Kidney tubule cell (primary cell): ENCODE results near the gene JPH3.

ENCODE experiments used
- DNase-seq: peaks from one replicate; pipeline ENCODE4 v3.0.0-alpha.2; 2018; ENCODE audit warnings: low spot score

The JPH3 gene

GRCh38 chr16:87697792-87698191, 95.5 kb downstream of the JPH3 start:
- no peak for DNase-seq

GRCh38 chr16:87698241-87698640, 95.9 kb downstream of the JPH3 start:
- DNase-seq = no peak

GRCh38 chr16:87698676-87699199, 96.4 kb downstream of the JPH3 start:
- DNase-seq = no peak

- DNase-seq = no peak
Observed at GRCh38 chr16:87700406-87701077, 98.2 kb downstream of the JPH3 start.

GRCh38 chr16:87701078-87701460, 98.8 kb downstream of the JPH3 start:
- no peak for DNase-seq

- DNase-seq = no peak
Observed at GRCh38 chr16:87701505-87701921, 99.2 kb downstream of the JPH3 start.

GRCh38 chr16:87702325-87702811, 100.1 kb downstream of the JPH3 start:
- DNase-seq = no peak

GRCh38 chr16:87703071-87703470, 100.8 kb downstream of the JPH3 start:
- no peak for DNase-seq

GRCh38 chr16:87703835-87704375, 101.6 kb downstream of the JPH3 start:
- no peak for DNase-seq

GRCh38 chr16:87704754-87705353, 102.5 kb downstream of the JPH3 start:
- no peak for DNase-seq

- no peak for DNase-seq
Observed at GRCh38 chr16:87705771-87706277, 103.5 kb downstream of the JPH3 start.

GRCh38 chr16:87706278-87707000, 104.1 kb downstream of the JPH3 start:
- DNase-seq = no peak

- no peak for DNase-seq
Observed at GRCh38 chr16:87707097-87707496, 104.8 kb downstream of the JPH3 start.

- DNase-seq = no peak
Observed at GRCh38 chr16:87707714-87708580, 105.6 kb downstream of the JPH3 start.

GRCh38 chr16:87708881-87709638, 106.8 kb downstream of the JPH3 start:
- DNase-seq = no peak

GRCh38 chr16:87709677-87710076, 107.4 kb downstream of the JPH3 start:
- no peak for DNase-seq

- DNase-seq = no peak
Observed at GRCh38 chr16:87710887-87711286, 108.6 kb downstream of the JPH3 start.

GRCh38 chr16:87712184-87712762, 110.0 kb downstream of the JPH3 start:
- DNase-seq = no peak

GRCh38 chr16:87713451-87714229, 111.3 kb downstream of the JPH3 start:
- DNase-seq = no peak
